Measurements from ENCODE around the gene UBR3.
"Not testable (repeated sequence)": the region's sequence is repeated elsewhere in the genome, so short reads cannot be mapped to it uniquely, and the experiment has no call there.

UBR3 gene, protein sequence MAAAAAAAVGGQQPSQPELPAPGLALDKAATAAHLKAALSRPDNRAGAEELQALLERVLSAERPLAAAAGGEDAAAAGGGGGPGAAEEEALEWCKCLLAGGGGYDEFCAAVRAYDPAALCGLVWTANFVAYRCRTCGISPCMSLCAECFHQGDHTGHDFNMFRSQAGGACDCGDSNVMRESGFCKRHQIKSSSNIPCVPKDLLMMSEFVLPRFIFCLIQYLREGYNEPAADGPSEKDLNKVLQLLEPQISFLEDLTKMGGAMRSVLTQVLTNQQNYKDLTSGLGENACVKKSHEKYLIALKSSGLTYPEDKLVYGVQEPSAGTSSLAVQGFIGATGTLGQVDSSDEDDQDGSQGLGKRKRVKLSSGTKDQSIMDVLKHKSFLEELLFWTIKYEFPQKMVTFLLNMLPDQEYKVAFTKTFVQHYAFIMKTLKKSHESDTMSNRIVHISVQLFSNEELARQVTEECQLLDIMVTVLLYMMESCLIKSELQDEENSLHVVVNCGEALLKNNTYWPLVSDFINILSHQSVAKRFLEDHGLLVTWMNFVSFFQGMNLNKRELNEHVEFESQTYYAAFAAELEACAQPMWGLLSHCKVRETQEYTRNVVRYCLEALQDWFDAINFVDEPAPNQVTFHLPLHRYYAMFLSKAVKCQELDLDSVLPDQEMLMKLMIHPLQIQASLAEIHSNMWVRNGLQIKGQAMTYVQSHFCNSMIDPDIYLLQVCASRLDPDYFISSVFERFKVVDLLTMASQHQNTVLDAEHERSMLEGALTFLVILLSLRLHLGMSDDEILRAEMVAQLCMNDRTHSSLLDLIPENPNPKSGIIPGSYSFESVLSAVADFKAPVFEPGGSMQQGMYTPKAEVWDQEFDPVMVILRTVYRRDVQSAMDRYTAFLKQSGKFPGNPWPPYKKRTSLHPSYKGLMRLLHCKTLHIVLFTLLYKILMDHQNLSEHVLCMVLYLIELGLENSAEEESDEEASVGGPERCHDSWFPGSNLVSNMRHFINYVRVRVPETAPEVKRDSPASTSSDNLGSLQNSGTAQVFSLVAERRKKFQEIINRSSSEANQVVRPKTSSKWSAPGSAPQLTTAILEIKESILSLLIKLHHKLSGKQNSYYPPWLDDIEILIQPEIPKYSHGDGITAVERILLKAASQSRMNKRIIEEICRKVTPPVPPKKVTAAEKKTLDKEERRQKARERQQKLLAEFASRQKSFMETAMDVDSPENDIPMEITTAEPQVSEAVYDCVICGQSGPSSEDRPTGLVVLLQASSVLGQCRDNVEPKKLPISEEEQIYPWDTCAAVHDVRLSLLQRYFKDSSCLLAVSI (N-terminal part only)

DNA sequence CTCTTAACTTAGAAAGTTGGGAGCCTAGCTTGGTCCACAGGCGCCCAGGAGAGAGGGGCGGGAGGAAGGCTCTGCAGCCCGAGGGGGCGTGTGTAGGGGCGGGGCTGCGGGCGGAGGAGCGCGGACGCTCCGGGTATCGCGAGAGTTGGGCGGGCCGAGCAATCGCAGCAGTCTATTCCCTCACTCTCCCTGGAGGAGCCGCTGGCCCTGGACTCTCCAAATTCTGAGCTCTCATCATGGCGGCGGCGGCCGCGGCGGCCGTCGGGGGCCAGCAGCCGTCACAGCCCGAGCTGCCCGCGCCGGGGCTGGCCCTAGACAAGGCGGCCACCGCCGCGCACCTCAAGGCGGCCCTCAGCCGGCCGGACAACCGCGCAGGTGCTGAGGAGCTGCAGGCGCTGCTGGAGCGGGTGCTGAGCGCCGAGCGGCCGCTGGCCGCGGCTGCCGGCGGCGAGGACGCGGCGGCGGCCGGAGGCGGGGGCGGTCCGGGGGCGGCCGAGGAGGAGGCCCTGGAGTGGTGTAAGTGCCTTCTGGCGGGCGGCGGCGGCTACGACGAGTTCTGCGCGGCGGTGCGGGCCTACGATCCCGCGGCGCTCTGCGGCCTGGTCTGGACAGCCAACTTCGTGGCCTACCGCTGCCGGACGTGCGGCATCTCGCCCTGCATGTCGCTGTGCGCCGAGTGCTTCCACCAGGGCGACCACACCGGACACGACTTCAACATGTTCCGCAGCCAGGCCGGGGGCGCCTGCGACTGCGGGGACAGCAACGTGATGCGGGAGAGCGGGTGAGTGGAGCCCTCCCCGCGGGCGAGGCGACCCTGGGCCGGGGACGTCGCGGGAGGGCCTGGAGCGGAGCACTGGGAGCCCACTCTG, at the start of gene UBR3:
Gene UBR3 (plus strand): TSS at position 183 of the 869 bp plus-strand sequence. CDS start 54 bp downstream, at position 237.
- peak; percentile 95 for DNase-seq

DNA sequence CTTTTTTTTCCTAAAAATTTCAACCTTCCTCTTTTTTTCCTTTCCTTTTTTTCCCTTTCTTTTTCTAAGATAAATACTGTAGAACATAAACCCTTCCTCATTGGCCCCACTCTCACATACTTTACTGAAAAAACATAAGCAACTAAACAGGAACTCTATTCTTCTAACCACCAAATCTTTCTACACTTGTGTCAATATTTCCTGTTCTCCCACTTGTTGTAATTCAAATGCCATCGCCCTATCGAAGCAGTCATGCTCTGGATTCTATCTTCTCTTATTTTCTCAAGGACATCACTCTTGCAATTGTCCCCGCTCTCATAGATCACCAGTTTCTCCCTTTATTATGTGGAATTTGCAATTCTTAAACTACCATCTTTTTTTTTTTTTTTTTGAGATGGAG, 48.8 kb upstream of the UBR3 start:
- DNase-seq, result no peak

DNA sequence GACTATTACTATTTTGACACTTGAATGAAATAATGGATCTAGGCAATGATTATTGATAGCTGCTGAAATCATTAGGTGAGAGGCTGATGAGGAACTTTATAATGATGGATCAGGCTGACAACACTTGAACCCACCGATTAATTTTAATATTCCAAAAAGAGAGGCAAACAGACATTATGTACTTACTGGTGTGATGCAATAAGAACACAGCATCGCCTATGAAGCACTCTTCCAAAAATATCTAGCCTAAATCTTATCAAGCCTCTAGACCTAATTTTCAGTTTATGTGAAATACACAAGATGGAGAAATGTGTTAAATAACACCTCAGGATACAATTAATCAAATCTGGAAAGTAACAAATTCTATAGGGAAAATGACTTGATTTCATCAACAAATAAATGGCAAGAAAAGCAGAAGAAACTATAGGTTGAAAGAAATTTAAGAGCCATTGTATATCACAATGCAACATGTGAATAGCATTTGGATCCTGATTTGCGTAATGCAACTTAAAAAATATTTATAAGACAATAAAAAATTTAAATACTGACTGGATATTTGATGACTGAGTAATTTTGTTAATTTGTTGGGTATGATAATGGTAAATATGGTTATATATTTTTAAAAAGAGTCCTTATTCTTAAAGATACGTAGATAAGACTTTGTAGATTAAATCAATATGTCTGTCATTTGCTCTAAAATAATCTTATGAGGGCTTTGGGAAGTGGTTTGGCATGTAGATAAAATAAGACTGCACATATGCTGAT, 45.8 kb upstream of the UBR3 start:
- no peak for DNase-seq

DNA sequence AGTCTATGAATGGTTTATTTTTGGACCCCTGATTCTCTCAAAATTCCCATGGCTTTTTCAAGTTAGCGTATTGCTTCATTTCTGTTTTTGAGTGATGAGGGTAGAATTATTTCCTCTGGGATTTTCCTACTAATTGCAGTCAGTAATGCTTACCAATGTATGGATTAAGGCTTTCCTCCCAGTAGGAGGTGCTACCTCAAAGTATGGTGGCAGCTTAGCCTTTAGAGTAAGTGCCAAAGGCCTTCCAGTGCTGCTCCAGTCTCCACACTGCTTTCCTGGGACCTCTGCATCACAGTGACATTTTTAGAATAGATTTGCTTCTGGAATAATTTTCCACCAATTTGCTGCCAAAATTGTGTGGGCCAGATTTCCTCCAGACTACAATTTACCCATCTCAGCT, 44.7 kb upstream of the UBR3 start:
- DNase-seq, result no peak

DNA sequence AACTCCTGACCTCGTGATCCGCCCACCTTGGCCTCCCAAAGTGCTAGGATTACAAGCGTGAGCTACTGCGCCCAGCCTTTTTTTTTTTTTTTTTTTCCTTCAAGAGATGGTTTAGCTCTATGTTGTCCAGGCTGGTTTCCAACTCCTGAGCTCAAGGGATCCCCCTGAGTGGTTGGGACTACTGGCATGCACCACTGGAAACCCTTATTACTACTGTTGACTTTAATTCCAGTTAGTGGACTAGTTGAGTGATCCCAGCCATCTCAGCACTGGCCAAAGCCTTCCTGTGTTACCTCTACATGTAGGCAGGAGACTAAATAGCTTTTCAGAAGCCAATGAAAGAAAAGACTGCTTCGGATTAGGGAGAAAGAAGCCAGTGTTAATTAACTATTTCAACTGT, 36.7 kb upstream of the UBR3 start:
- DNase-seq, result no peak

DNA sequence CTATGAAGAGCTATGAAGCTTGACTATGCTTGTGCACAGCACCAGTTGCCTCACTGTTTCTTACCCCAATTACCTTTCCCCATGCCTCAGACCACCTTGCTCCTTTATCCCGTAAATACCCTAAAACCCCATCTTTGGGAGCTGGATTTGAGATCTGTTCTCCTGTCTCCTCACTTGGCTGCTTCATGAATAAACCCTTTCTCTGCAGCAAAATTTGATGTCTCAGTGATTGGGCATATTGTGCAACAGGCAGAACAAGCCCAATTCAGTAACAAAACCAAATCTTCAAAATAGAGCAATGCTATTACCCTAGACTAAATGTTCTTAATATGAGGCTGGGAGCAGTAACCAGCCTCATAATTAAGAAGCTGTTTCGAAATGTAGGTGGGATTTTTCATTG, 32.1 kb upstream of the UBR3 start:
- DNase-seq, result no peak

DNA sequence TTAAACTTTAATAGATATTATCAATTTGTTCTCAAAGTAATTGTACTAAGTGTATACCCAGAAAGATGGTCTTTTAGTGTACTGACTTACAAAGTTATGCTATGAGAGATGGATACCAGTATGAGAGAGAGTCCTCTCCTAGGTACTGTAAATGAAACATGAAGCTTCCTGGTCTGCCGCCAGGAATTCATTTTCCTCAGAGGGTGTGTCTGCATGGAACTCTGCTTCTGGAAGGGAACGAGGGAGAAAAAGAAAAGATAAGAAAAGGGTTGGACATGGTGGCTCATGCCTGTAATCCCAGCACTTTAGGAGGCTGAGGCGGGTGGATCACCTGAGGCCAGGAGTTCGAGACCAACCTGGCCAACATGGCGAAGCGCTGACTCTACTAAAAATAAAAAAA, 30.8 kb upstream of the UBR3 start:
- no peak for DNase-seq

DNA sequence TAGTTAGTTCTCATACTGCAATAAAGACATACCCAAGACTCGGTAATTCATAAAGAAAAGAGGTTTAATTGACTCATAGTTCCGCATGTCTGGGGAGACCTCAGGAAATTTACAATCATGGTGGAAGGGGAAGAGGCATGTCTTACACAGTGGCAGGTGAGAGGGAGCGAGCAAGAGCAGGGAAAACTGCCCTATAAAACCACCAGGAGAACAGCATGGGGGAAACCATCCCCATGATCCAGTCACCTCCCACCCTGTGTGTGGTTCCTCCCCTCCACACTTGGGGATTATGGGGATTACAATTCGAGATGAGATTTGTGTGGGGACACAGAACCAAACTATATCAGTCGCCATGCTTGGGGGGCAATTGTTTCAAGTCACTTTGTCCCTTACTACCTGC, 29.7 kb upstream of the UBR3 start:
- no peak for DNase-seq

DNA sequence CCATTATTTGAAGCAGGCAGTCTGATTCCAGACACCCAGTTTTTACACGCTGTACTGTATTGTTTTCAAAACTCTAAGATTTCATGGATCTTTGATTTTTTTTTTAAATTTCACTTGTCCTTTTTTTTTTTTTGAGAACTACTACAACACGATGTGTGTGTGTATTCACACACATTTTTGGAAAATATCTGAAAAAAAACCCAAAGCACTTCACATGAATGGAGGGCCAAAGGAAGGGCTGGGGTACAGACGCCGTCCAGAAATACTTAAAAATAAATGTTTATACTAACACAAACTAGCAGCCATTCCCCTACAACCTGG, 28.9 kb upstream of the UBR3 start:
- no peak for DNase-seq

DNA sequence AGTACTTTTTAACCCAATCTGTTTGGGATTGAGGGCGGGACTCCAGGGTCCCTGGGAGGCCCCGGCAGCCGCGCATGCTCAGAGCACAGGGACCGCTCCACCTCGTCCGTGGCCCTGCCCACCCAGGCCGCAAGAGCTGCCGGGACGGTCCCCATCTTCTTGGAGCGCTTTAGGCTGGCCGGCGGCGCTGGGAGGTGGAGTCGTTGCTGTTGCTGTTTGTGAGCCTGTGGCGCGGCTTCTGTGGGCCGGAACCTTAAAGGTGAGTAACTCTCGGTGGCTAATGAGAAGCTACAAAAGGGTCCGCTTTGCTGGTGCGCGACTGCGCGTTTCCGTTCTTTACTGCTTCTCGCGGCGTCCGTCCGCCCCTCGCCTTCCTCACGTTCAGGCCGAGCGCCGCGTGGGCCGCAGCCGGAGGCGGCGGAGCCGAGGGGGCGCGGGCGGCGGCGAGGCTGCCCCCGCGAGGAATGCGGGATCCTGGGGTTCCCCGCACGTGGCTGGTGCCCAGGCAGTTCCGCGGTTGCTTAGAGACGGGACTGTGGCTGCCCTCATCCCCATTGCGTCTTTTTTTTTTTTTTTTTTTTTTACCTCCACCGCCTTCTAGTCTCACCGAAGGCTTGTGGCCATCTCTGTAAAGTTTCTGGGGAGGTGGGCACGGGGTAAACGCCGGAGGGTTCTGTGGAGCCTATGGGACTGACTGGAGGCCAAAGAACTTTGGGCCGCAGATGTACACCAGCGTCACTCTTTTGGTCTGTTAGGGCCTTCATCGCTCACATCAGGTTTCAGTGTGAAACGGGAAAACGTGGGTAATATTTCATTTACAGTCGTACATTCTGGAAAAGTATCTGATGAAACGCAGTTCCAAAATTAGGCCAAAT, 28.3 kb upstream of the UBR3 start, which contains the start of gene SSB:
Gene SSB (plus strand): TSS at position 154 of the 875 bp plus-strand sequence. CDS start 2,090 bp downstream, outside the sequence.
- DNase-seq, result peak; percentile 94

DNA sequence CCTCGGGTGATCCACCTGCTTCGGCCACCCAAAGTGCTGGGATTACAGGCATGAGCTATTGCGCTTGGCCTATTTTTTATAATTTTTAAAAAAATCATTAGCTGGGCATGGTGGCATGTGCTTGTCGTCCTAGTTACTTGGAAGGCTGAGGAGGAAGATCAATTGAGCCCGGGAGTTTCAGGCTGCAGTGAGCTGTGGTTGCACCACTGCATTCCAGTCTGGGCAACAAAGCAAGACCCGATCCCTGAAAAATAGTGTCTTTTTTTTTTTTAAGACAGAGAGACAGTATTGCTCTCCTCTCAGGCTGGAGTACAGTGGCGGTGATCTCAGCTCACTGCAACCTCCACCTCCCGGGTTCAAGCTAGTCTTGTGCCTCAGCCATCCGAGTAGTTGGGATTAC, 23.8 kb upstream of the UBR3 start:
- no peak for DNase-seq

DNA sequence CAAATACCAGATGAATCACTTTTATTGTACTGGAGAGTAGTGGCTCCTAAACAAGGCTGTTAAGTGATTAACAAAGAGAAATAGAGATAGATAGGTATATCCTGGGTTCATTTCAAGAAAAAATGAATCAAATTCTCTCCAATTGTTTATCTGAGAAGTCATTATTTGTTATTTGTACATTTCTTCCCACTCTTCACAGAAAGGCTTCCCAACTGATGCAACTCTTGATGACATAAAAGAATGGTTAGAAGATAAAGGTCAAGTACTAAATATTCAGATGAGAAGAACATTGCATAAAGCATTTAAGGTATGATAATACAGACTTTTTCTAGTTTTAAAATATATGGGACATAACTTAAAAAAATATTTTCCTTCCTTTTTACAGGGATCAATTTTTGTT, 20.7 kb upstream of the UBR3 start:
- DNase-seq, result no peak

DNA sequence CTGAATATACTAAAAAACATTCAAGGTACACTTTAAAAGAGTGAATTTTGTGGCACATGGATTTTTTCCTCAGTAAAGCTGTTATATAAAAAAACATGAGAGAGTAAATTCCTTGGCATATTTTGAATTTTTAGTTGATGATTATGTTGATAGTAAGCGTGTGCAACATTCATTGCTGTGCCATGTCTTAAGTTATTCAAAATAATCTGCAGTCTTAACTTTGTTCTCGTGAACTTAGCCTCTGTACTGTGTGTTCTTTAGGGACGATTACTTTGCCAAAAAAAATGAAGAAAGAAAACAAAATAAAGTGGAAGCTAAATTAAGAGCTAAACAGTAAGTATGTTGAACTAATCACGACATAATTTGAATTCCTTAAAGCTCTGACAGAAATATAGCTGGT, 19.0 kb upstream of the UBR3 start:
- no peak for DNase-seq

DNA sequence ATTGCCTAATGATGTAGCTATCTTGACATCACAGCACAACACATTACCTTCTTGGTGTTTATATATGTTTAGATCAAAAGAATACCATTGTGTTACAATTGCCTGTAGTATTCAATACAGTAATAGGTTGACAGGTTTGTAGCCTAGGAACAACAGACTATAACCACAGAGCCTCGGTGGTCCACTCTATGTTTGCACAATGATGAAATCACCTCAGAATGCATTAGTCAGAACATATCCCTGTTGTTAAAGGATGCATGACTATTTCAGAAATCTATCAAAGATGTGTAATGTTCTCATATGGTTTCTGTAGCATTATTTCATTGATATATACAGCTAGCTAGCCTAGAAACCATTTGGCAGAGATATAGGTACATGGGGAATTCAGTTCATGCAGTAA, 11.4 kb upstream of the UBR3 start:
- DNase-seq, result no peak

DNA sequence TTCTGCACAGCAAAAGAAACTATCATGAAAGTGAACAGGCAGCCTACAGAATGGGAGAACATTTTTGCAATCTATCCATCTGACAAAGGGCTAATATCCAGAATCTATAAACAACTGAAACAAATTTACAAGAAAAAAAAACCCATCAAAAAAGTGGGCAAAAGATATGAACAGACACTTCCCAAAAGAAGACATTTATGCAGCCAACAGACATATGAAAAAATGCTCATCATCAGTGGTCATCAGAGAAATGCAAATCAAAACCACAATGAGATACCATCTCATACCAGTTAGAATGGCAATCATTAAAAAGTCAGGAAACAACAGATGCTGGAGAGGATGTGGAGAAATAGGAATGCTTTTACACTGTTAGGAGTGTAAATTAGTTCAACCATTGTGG, 10.3 kb upstream of the UBR3 start:
- not testable (repeated sequence) for DNase-seq

DNA sequence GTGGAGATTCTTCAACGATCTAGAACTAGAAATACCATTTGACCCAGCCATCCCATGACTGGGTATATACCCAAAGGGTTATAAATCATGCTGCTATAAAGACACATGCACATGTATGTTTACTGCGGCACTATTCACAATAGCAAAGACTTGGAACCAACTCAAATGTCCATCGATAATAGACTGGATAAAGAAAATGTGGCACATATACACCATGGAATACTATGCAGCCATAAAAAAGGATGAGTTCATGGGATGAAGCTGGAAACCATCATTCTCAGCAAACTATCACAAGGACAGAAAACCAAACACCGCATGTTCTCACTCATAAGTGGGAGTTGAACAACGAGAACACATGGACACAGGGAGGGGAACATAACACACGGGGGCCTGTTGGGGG, 9.9 kb upstream of the UBR3 start:
- DNase-seq, result not testable (repeated sequence)

DNA sequence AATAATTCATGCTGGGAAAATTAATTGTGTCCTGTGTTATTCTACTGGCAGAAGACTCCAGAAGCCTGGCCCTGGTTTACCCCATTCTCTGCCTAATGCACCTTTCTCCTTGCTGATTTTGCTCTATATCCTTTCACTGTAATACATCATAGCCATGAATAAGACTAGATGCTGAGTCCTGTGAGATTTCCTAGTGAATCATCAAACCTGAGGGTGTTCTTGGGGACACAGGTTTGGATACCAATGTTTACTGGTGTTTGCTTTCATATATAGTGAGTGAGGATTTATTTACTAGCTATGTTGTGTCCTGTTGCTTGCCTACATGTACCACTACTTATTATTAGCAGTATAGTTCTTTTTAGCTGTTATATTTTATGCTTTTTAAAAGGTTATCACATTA, 9.0 kb upstream of the UBR3 start:
- no peak for DNase-seq

DNA sequence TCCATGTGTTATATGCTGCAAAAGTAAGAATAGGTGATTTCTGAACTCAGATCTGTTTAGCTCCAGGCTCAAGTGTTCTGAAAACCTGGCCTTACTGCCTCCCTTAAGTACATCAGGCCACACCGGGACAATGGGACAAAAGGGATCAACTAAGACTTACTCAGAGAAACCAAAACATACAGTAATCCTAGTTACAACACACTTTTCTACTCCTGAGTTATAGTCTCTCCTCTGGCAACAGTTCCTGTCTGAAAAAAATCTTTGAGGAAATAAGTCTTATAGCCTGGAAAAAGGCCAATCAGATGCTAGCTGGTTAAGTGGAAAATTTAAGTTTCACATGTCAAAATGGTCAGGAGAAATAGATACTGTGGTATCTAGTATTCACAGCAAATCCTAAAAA, 8.1 kb upstream of the UBR3 start:
- DNase-seq, result no peak

DNA sequence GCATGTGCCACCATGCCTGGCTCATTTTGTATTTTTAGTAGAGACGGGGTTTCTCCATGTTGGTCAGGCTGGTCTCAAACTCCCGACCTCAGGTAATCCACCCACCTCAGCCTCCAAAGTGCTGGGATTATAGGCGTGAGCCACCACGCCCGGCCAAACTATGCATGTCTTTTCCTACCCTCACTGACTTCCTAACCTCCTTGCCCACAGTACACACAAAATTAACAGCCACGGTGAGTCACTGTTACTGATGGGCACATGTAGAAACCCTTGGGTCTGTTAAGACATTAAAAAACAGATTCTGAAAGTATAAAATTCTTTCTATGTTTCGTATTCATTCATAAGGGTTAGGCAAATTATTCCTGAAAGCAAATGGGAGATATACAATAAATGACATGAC, 7.2 kb upstream of the UBR3 start:
- DNase-seq, result not testable (repeated sequence)

DNA sequence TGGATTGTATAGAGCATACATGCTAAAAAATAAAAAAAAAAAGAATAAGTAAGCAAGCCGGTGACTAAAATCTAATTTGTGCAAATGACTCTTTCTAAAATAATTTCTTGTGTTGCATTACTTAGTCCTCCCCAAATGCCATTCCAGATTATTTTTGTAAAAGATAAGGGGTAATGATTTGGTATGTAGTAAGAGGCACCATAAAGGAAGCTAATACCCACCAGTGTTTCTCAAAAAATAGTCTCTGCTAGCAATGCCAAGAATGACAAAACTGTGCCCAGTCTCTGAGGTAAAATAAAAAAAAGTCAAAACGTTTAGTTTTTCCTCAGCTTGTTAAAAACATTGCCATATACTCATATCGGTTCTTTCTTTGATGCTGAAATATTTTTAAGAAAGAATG, 5.2 kb upstream of the UBR3 start:
- DNase-seq, result no peak
